GM12878 (cell line): ENCODE results near the gene TRIM8. TPM values are rescaled to one million over a fixed set of nuclear protein-coding genes. Genes with fewer than 3 reads are reported as not detected.

Experiments used
- ATAC-seq: fragments of 200-7000 bp; cut with Tn5 transposase; 3 replicates; pipeline ENCODE4 v1.9.1; 2020; ENCODE audit warnings: mild to moderate bottlenecking, moderate library complexity
- BruUV-seq: library from RNA; stranded (reverse); fragments of 400-500 nt; replicated peaks from 2 replicates; lab custom pipeline; 2021; lab: Mats Ljungman, UMichigan
- CTCF ChIA-PET: fragments of 300-600 bp; sonication (Branson Sonifier 250); formaldehyde crosslinking; extraction: SDS; loops from one replicate; lab custom pipeline; 2021; ENCODE audit warnings: inconsistent platforms; lab: Yijun Ruan, JAX
- POLR2A ChIA-PET: fragments of 350-600 bp; formaldehyde crosslinking; extraction: SDS; loops from one replicate; lab custom pipeline; 2021; ENCODE audit warnings: inconsistent platforms; lab: Charles Lee
- RAD21 ChIA-PET: fragments of 300-600 bp; sonication (Branson Sonifier 250); formaldehyde crosslinking; loops from one replicate; lab custom pipeline; 2023; ENCODE audit warnings: antibody characterized with exemption; ENCODE audit not compliant: unreplicated experiment; lab: Charles Lee
- SMC1A ChIA-PET: fragments of 300-600 bp; sonication (Branson Sonifier 250); formaldehyde crosslinking; loops from one replicate; lab custom pipeline; 2023; ENCODE audit not compliant: unreplicated experiment, uncharacterized antibody; lab: Charles Lee
- DNase-seq: peaks from one replicate; pipeline ENCODE4 v3.0.0-alpha.2; 2011; ENCODE audit warnings: low read depth, low spot score
- FAIRE-seq: peaks from 3 replicates; lab custom pipeline; 2011; peaks lifted over from hg19 to GRCh38; lab: Jason Lieb, UNC
- H2AFZ ChIP-seq: 2 replicates; pipeline ENCODE4 v1.6.0; 2011; ENCODE audit warnings: low read depth, low read length, control low read depth; ENCODE audit not compliant: control insufficient read depth
- H3K27ac ChIP-seq: 2 replicates; pipeline ENCODE4 v1.5.1; 2011; ENCODE audit warnings: control low read depth; ENCODE audit not compliant: control insufficient read depth, insufficient read depth
- H3K27me3 ChIP-seq, 2 experiments: replicated peaks in 1 of 2; 2 replicates each; pipeline versions ENCODE4 v1.6.0 to v1.6.1; 2011; ENCODE audit warnings: low read length in 1 of 2; ENCODE audit not compliant: control insufficient read depth in 2 of 2, insufficient read depth in 2 of 2
- H3K36me3 ChIP-seq, 2 experiments: 2 replicates each; pipeline ENCODE4 v1.5.1; 2011; ENCODE audit warnings: low read length in 1 of 2; ENCODE audit not compliant: control insufficient read depth in 2 of 2, insufficient read depth in 2 of 2
- H3K4me1 ChIP-seq: 2 replicates; pipeline ENCODE4 v1.6.1; 2011; ENCODE audit warnings: mild to moderate bottlenecking, low read length, moderate library complexity, mixed read lengths; ENCODE audit not compliant: control insufficient read depth, insufficient read depth
- H3K4me2 ChIP-seq: 2 replicates; pipeline ENCODE4 v1.6.0; 2011; ENCODE audit warnings: control low read depth; ENCODE audit not compliant: control insufficient read depth, insufficient read depth
- H3K4me3 ChIP-seq: fragments of 200-600 bp; sonication (generic); 2 replicates; pipeline ENCODE4 v1.5.1; 2016
- H3K79me2 ChIP-seq: 2 replicates; pipeline ENCODE4 v1.6.0; 2011; ENCODE audit warnings: low read length; ENCODE audit not compliant: control insufficient read depth, insufficient read depth
- H3K9ac ChIP-seq: 2 replicates; pipeline ENCODE4 v1.8.0; 2011; ENCODE audit warnings: low read length, control low read depth, mixed read lengths; ENCODE audit not compliant: control insufficient read depth, insufficient read depth
- H3K9me3 ChIP-seq: replicated peaks from 3 replicates; pipeline ENCODE4 v1.5.1; 2011; ENCODE audit warnings: mild to moderate bottlenecking, low read length; ENCODE audit not compliant: control insufficient read depth, insufficient read depth
- H4K20me1 ChIP-seq: 2 replicates; pipeline ENCODE4 v1.6.0; 2011; ENCODE audit not compliant: control insufficient read depth, insufficient read depth
- BRCA1 ChIP-seq: IDR thresholded peaks from 2 replicates; pipeline ENCODE4 v1.6.1; 2011; ENCODE audit warnings: low read depth, low read length, improper control_type of control experiment
- CBFB ChIP-seq: IDR thresholded peaks from 2 replicates; pipeline ENCODE4 v1.6.1; 2016; ENCODE audit warnings: antibody characterized with exemption, low read depth
- DPF2 ChIP-seq: fragments of 450-650 bp; IDR thresholded peaks from 2 replicates; pipeline ENCODE4 v1.6.1; 2017; ENCODE audit warnings: mild to moderate bottlenecking
- HDAC6 ChIP-seq: fragments of 200-600 bp; sonication (generic); IDR thresholded peaks from one replicate; pipeline ENCODE4 v1.8.0; 2017; ENCODE audit warnings: antibody characterized with exemption; ENCODE audit not compliant: unreplicated experiment
- MTA3 ChIP-seq: IDR thresholded peaks from 2 replicates; pipeline ENCODE4 v1.6.1; 2012; ENCODE audit warnings: low read length, inconsistent platforms, borderline replicate concordance
- NFXL1 ChIP-seq: fragments of 450-650 bp; IDR thresholded peaks from 2 replicates; pipeline ENCODE4 v1.6.1; 2017; ENCODE audit warnings: antibody characterized with exemption, mild to moderate bottlenecking, borderline replicate concordance
- NFYA ChIP-seq: IDR thresholded peaks from 2 replicates; pipeline ENCODE4 v1.6.1; 2011; ENCODE audit warnings: low read depth, mild to moderate bottlenecking, low read length, improper control_type of control experiment, borderline replicate concordance
- NR2C1 ChIP-seq: fragments of 450-650 bp; IDR thresholded peaks from 2 replicates; pipeline ENCODE4 v1.6.1; 2017; ENCODE audit warnings: antibody characterized with exemption, mild to moderate bottlenecking, moderate library complexity
- POU2F2 ChIP-seq: IDR thresholded peaks from 3 replicates; pipeline ENCODE4 v1.6.1; 2011; ENCODE audit warnings: low read depth, mild to moderate bottlenecking, low read length, borderline replicate concordance
- RCOR1 ChIP-seq: conservative IDR thresholded peaks from 2 replicates; pipeline ENCODE4 v1.6.1; 2012; ENCODE audit warnings: low read depth, low read length, improper control_type of control experiment
- SMAD1 ChIP-seq: fragments of 450-650 bp; IDR thresholded peaks from 2 replicates; pipeline ENCODE4 v1.6.1; 2018; ENCODE audit warnings: mild to moderate bottlenecking, low read depth; ENCODE audit not compliant: partially characterized antibody
- YBX1 ChIP-seq: fragments of 450-650 bp; IDR thresholded peaks from 2 replicates; pipeline ENCODE4 v1.6.1; 2016; ENCODE audit warnings: antibody characterized with exemption
- ZNF217 ChIP-seq: fragments of 450-650 bp; IDR thresholded peaks from 2 replicates; pipeline ENCODE4 v1.6.1; 2017; ENCODE audit warnings: antibody characterized with exemption, mild to moderate bottlenecking
- ZZZ3 ChIP-seq: IDR thresholded peaks from 2 replicates; pipeline ENCODE4 v1.6.1; 2011; ENCODE audit warnings: low read depth; ENCODE audit not compliant: control insufficient read depth, insufficient read length
- WGBS: methylation state at CpG from one replicate; pipeline ENCODE4 v1.1.6; 2016; ENCODE audit warnings: low lambda C conversion rate; ENCODE audit not compliant: insufficient replicate concordance, insufficient coverage; ENCODE audit errors: missing lambda C conversion rate; 5-methylcytosine and 5-hydroxymethylcytosine counted together
- in situ Hi-C: fragments of 300-500 bp; cut with MboI; formaldehyde crosslinking; loops from 9 replicates; pipeline ENCODE4 v1.14.3; 2018; ENCODE audit warnings: mixed read lengths
- intact Hi-C: fragments of 100-400 bp; cut with micrococcal nuclease; formaldehyde crosslinking; loops from one replicate; pipeline ENCODE4 v1.14.2; 2022; ENCODE audit not compliant: unreplicated experiment
- polyA plus RNA-seq, 11 experiments: library from polyadenylated mRNA; depleted of rRNA in 4 of 11; unstranded in 6 of 11; stranded (reverse) in 5 of 11; fragments of >200 nt; fragmentation: Nextera tagmentation in 4 of 11; fragmentation: Illumina TruSeq in 1 of 11; extraction: Ambion mirVana in 4 of 11; extraction: Trizol in 1 of 11; gene quantifications; 1 replicate in 1 of 11; 2 replicates in 10 of 11; pipeline versions ENCODE4 v1.2.1 to v1.2.3, GENCODE V29; 2011 to 2016; ENCODE audit warnings: inconsistent platforms in 2 of 11, missing spikeins in 2 of 11, low read depth in 1 of 11
- total RNA-seq, 4 experiments: library from RNA; depleted of rRNA in 3 of 4; stranded (reverse); fragments of >200 nt in 3 of 4; fragmentation: Illumina TruSeq in 1 of 4; extraction: Trizol in 1 of 4; gene quantifications; 2 replicates each; pipeline versions ENCODE4 v1.2.1 to v1.2.3, GENCODE V29; 2013 to 2021
- TF ChIP-seq, protein P1 (sequence below): fragments of 450-650 bp; IDR thresholded peaks from 2 replicates; pipeline ENCODE4 v1.6.1; 2016; ENCODE audit warnings: mild to moderate bottlenecking

Gene TRIM8
- total and polyA plus RNA-seq, 10 of the 15 experiments (the other 5 are each of a cell fraction or from before 2014, with no cell fraction given): 7.9 to 53.2 (median 24.6) TPM

DNA sequence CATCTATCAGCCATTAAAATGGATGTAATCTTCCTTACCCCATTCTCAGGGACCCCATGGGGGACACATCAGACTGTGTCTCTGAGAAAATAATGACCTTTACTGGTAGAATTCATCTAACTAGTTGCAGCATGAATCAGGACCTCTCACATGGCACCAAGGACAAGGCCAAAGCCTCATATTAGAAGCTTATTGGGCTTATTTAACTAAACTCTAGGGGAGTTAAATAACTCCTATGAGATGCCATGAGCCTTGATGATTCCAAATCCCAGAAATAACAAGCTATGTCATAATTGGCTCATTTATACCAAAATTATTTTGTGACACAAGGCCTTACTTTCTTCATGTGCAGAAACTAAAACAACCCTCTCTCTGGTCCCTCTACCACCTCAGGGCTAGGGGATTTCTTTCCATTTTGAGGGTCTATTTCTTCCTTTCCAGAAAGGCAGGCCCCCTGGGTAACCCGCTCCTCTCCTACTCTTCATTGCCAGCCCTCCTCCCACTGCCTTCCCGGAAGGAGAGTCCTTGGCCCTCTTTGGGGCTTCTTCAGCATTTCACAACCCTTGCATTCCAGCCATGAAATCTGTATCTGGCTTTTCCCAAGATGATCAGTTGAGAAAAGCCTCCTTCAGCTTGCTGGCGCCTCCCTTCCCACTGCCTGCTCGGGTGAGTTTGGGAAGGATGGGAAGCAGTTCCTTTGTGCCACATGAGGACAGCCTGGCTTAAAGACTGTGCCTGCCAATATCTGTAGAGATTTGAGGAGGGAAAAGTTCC is 41.8 kb upstream of the TRIM8 start:
- intact Hi-C loops: no loop called here
- no peaks in the 10 kb centered on the region for H3K4me1 ChIP-seq
- H3K36me3 ChIP-seq: peaks cover 2 to 3% of the 10 kb centered on the region in 2 experiments; a peak in 2 of 4 replicates
- no peaks in the 10 kb centered on the region for H3K79me2 ChIP-seq
- in situ Hi-C loops: no loop called here
- H3K9ac ChIP-seq: no peak overlapping the region
- no peak for ATAC-seq
- CTCF ChIA-PET: interaction anchor here (0.8 to 2.1 kb wide), 5 partner anchors 14 to 138 kb away, joined by 3 to 7 read pairs (median 3); partner anchors contain the start of genes ACTR1A and SUFU
- 96% methylated on average over 4 of the region's 4 CpGs for WGBS
- no peak for DNase-seq
- no peak overlapping the region for H3K27ac ChIP-seq
- H3K4me3 ChIP-seq: no peak overlapping the region
- no peaks in the 10 kb centered on the region for H4K20me1 ChIP-seq
- no peaks in the 10 kb centered on the region for H3K9me3 ChIP-seq
- BruUV-seq: no TSS peak
- H3K27me3 ChIP-seq: no peaks in the 10 kb centered on the region
- H3K4me2 ChIP-seq: no peak overlapping the region
- TF ChIP-seq SMAD1: no peak
- TF ChIP-seq YBX1: no peak
- POLR2A ChIA-PET: interaction anchor here (0.5 to 0.6 kb wide), 2 partner anchors 223 to 408 kb away, joined by 4 to 8 read pairs; no protein-coding TSS in a partner anchor
- H2AFZ ChIP-seq: no peak overlapping the region
- no peak for FAIRE-seq
- SMC1A ChIA-PET: interaction anchor here (0.7 to 1.6 kb wide), 5 partner anchors 8 to 90 kb away, joined by 3 to 4 read pairs (median 3); no protein-coding TSS in a partner anchor
- RAD21 ChIA-PET: no interaction called here

DNA sequence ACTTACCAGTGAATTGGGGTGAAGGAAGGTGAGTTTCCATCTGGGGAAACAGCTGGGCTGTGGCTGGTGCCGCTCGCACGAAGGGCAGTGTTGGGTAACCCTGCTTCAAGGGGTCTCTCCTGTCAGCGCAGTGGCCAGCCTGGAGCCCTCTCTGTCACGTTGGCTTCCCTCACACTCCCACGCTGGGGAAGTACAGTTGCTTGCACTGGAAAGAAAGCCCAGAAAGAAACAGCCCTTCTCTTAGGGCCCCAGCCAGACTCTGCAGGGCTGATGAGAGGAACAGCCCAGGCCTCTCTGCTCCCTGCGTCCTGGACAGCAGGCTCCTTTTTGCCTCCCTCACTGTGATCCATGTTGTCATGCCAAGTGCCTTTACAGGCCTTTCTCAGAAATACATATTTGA is 40.3 kb upstream of the TRIM8 start:
- in situ Hi-C loops (no loop called here), intact Hi-C loops (no loop called here)
- Histone ChIP-seq H3K9ac (no peak overlapping the region), H3K27me3 (no peaks in the 10 kb centered on the region), H3K27ac (no peak overlapping the region), H2AFZ (no peak overlapping the region), H3K79me2 (no peaks in the 10 kb centered on the region), H3K4me3 (no peak overlapping the region), H3K36me3 (peaks cover under 1 to 2% of the 10 kb centered on the region in 2 experiments; a peak in 2 of 4 replicates), H3K4me2 (no peak overlapping the region), H4K20me1 (no peaks in the 10 kb centered on the region), H3K4me1 (peaks cover 6% of the 10 kb centered on the region), H3K9me3 (no peaks in the 10 kb centered on the region)
- CTCF ChIA-PET: interaction anchor here (0.6 kb wide), 2 partner anchors 28 to 140 kb away, joined by 3 to 4 read pairs; partner anchors contain the start of gene WBP1L
- no TSS peak for BruUV-seq
- SMC1A ChIA-PET: interaction anchor here (1.0 to 1.6 kb wide), 3 partner anchors 10 to 82 kb away, joined by 3 to 4 read pairs (median 3); no protein-coding TSS in a partner anchor
- DNase-seq (no peak), ATAC-seq (no peak), FAIRE-seq (no peak)
- POLR2A ChIA-PET: interaction anchor here (0.7 to 2.0 kb wide), 3 partner anchors 11 to 466 kb away, joined by 5 to 13 read pairs (median 9); partner anchors contain the start of gene ARL3
- 70% methylated on average over 7 of the region's 7 CpGs for WGBS
- RAD21 ChIA-PET: interaction anchor here (0.9 kb wide), 1 partner anchor 15 kb away, joined by 3 read pairs; no protein-coding TSS in a partner anchor
- TF ChIP-seq NFXL1 (no peak), ZZZ3 (no peak), NR2C1 (no peak), CBFB (no peak), BRCA1 (no peak), RCOR1 (no peak), POU2F2 (no peak), DPF2 (no peak), MTA3 (no peak), NFYA (no peak), HDAC6 (no peak), ZNF217 (no peak)
- TF ChIP-seq, protein P1, sequence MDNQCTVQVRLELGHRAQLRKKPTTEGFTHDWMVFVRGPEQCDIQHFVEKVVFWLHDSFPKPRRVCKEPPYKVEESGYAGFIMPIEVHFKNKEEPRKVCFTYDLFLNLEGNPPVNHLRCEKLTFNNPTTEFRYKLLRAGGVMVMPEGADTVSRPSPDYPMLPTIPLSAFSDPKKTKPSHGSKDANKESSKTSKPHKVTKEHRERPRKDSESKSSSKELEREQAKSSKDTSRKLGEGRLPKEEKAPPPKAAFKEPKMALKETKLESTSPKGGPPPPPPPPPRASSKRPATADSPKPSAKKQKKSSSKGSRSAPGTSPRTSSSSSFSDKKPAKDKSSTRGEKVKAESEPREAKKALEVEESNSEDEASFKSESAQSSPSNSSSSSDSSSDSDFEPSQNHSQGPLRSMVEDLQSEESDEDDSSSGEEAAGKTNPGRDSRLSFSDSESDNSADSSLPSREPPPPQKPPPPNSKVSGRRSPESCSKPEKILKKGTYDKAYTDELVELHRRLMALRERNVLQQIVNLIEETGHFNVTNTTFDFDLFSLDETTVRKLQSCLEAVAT: no peak
